GM18508 (cell line): ENCODE measurements around the gene PLCL2.

ENCODE experiments used
- ATAC-seq: cut with Tn5 transposase; IDR thresholded peaks from one replicate; pipeline ENCODE4 v1.9.1; 2021; ENCODE audit warnings: moderate number of reproducible peaks; ENCODE audit not compliant: insufficient read depth, unreplicated experiment

PLCL2 gene

DNA sequence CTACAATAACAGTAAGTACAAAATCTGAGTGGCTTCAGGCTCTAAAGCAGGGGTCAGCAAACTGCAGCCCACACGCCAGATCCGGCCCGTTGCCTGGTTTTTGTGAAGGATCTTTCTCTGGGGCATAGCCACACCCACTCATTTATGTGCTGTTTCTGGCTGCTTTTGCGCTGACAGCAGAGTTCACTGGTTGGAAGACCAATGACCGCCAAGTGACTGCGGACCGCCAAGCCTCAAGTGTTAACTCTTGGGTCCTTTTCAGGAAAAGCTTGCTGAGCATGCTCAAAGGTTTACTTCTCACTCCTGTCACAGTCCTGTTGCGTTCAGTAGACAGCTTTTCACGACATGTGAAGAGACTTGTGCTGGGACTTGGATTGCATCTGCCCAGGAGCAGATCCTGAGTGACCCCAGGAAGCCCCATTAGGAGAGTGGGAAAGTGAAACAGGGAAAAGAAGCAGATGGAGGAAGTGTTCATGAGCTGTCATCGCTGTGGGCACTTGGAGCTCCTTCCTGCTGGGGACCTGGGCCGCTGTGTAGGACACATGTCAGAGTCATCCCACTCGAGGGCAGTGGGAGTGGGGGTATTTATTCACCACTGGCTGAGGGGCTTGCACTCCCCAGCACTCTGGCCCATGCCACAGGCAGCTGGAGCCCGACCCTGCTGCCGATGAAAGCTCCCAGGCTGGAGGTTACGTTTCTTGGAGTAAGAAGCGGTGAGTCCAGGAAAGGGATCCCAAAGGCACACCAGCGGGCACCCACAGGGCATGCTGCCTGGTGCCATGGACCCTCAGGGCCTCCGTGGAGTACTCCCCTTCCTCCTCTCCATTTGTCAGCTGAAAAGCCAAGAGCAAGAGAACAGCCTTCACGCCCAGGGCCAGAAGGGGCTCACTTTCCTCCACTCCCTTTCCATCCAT, 249.1 kb downstream of the PLCL2 start:
- no peak for ATAC-seq

DNA sequence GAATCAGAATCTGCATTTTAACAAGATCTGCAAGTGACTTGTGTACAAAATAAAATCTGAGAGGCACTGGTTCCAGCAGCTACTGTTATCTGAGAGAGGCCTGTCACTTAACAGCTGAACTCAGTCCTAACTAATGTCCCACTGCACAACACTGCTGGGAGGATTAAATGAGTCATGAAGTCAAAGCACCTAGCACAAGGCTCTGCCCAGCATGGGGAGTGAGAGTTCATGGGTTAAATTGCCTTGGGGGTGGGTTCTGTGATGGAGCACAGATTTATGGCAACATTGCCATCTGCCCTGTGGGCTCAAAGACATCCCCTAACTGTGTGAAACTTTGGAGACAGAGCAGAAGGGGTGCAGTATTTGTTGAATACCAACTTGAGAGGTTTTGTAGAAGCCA, 250.9 kb downstream of the PLCL2 start:
- ATAC-seq = no peak

DNA sequence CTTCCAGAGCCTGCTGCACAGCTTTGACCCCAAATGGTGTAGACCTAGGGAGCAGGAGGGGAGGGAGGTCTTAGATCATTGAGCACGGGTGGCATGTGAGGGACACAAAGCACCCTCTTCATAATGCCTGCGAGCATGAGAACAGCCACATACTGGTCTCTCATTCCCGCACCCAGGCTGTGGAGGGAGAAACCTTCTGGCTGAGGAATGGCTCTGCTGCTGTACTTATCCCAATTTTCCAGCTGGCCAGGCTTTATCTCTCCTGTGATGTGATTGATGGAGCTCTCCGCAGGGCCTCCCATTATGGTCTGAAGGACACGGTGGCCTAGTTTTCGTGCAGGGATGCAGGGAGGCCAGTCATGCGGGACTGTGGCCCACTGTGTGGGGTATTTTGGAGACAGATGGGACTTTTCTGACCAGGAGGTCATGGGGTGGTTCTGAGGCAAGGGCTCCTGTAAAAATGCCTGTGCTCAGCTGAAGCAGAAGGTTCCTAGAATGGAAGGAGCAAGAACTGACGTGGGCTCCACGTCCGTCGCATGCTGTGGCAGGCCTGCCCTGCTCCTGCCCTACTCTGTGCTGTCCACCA, 251.5 kb downstream of the PLCL2 start:
- ATAC-seq = no peak

DNA sequence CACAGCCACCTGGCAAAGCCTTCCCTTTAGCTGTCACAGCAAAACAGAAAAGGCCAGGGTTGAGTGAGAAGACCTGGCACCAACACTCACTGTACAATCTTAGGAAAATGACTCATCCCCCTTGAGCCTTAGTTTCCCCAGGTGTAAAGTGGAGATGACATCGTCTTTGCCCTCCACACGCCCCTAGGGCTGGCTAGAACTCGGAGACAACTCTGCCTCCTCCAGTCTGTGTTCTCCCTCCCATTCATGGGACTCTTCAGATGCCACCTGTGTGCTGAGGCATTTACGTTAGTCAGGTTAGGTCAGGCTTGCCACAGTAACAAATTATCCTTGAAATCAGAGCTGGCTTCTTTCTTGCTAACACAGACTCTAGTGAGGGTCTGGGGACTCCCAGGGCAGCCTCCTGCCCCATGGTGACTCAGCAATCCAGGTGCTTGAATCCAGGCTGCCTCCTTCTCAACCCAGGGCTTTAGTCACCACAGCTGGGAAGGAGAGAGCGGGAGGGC, 252.6 kb downstream of the PLCL2 start:
- ATAC-seq = no peak

DNA sequence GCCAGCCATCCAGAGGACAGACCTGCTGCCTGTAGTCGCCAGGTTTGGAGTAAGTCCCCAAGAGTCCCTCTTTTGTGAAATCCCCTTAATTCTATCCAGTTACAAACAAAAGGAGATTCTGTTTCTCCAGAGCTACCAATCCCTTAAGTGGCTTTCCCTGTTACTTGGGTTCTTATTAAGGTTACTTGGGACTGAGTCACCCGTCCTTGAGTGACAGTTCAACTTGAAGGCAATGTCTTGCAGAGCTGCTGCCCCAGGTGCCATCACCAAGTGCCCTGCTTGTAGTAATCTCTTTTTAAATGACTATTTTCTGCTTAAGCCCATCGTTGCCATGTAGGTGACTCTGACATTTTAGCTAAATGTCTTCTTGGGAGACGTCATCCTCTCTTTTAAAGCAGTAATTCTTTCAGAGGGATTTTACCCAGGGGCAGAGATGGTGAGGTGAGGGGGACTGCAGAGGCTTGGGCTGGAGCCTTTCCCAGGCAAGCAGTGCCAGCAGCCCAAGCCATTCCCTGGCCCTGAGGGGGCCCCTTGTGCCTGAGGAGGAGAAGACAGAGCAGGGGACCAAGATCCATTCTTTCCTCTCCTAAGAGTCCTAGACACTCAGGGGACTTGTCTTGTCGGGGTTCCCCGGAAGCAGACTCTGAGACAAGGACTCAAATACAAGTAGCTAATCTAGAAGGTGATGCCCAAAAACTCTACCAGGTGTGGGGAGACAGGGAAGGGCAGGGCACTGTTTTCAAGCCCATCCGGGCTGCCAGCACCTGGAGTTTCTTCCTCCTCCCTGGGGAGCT, 253.7 kb downstream of the PLCL2 start:
- ATAC-seq = no peak
